NCI-H748 (cell line): ENCODE measurements around the gene MED27.
A peak's percentile ranks its signal among the peaks of the same experiment; 100 is the strongest.

ENCODE experiments used
- DNase-seq: peaks from one replicate; lab custom pipeline; 2025; ENCODE audit not compliant: unreplicated experiment; lab: John Stamatoyannopoulos, UW

Gene MED27

GRCh38 chr9:132079391-132080091 lies at the start of gene MED27:
Gene MED27, minus strand, starts transcription at chr9:132079867. Its CDS starts 23 bp downstream, at chr9:132079844.
- peak; percentile 96 for DNase-seq

GRCh38 chr9:132127888-132128534 lies 48.3 kb upstream of the MED27 start:
- no peak for DNase-seq

- no peak for DNase-seq
Observed at GRCh38 chr9:132126680-132127236, 47.1 kb upstream of the MED27 start.

- DNase-seq, result no peak
Observed at GRCh38 chr9:132125944-132126679, 46.4 kb upstream of the MED27 start.

DNA sequence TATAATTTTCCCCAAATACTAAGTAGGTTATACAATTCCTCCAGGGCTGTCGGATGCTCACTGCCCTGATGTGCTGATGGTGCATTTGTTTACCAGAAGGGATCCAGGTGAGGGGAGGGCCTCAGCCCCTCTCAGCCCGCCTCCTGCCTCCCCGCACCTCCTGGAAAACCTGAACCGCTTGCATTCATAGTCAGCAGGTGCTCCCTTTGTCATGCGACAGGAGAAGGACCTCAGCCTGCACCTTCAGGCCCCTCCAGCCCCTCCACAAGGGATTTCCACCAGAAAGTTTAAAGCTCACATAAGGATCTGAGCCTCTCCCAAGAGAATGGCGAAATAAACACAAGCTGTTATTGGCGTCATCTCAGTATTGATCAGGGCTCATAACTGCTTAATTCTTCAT lies 45.7 kb upstream of the MED27 start:
- DNase-seq, result no peak

- no peak for DNase-seq
Observed at GRCh38 chr9:132124800-132125199, 45.1 kb upstream of the MED27 start.

DNA sequence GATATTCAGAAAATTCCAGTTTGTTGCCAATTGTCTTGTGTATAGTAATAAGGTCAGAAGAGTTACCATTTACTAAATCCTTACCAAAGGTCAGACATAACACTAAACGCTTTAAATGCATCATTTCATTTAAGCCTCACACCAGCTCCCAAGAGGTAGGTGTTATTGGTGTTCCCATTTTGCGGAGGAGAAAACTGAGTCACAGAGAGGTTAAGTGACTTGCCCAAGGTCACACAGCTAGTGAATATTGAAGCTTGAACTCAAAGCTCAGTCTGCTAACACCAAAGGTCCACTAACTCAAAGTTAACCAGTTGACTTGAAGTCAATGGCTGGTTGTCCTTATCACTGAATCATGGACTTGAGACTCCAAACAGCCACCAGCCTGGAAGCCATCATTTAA lies 41.4 kb upstream of the MED27 start:
- no peak for DNase-seq

GRCh38 chr9:132117694-132118093 lies 38.0 kb upstream of the MED27 start:
- no peak for DNase-seq

DNA sequence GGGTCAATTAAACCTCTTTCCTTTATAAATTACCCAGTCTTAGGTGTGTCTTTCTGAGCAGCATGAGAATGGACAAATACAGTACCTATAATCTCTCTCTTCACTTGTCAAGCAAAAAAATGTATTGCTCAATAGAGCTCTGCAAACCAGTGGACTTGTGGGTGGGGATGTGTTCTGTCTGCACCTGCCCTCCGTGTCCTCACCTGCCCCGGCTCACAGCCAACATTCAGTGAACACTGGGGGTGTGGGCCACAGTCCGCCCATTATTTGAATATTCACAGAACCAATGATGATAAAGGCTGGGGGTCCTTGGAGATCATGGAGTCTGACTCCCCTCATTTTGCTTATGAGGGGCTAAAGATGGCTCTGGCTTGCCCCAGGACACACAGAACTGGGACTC lies 36.9 kb upstream of the MED27 start:
- peak; percentile 37 for DNase-seq

DNA sequence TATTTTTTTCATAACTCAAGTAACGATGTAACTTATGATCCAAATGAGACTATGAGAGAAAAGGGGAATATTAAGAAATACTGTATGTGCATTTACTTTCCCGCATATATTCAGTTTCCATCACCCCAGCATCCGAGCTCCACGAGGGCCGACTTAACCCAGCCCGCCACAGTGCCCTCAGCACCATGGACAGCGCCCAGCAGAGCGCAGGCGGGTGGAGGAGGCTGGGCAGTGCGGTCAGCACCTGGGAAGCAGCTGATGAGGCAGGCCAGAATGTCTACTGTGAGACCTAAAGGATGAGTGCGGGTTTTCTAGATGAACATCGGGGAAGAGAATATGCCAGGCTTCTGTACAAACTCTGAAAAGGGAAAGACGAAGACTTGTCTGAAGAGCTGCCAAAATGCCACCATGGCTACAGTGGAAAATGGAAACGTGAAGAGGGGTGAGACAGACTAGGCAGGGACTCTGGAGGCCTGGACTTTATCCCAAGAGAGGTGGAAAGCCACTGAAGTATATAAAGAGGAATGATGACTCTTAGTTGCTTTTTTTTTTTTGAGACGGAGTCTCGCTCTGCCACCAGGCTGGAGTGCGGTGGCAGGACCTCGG lies 34.5 kb upstream of the MED27 start:
- no peak for DNase-seq

GRCh38 chr9:132109291-132109690 lies 29.6 kb upstream of the MED27 start:
- no peak for DNase-seq

DNA sequence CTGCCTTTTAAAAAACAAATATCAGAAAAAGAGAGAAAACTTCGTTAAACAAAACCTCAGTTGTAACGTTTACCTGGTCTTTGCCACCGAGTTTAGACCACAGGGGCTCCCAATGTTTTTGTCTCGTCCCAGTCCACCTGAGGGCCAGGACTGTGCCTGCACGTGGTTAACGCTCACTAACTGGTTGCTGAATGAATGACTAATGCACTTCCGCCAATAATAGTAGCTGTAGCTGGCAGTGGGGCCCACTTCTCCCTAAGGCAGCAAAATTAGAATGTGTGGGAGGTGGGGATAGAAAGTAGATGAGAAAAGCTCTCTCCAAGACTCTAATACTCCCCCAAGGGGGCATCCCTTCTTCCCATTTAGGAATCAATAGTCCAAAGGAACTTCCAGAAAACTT lies 29.1 kb upstream of the MED27 start:
- DNase-seq, result no peak

- no peak for DNase-seq
Observed at GRCh38 chr9:132099741-132100407, 20.2 kb upstream of the MED27 start.

- no peak for DNase-seq
Observed at GRCh38 chr9:132099167-132099566, 19.5 kb upstream of the MED27 start.

DNA sequence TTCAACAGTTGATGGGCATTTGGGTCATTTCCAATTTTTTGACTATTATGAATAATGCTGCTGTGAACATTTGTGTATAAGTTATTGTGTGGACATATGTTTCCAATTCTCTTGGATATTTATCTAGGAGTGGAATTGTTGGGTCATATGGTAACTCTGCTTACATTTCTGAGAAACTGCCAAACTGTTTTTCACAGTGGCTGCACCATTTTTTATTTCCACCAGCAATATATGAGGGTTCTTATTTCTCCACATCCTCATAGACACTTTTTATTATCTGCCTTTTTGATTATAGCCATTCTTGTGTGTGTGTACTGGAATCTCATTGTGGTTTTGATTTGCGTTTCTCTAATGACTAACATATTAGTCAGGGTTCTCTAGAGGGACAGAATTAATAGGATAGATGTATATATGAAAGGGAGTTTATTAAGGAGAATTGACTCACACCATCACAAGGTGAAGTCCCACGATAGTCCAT lies 14.7 kb upstream of the MED27 start:
- DNase-seq, result no peak

DNA sequence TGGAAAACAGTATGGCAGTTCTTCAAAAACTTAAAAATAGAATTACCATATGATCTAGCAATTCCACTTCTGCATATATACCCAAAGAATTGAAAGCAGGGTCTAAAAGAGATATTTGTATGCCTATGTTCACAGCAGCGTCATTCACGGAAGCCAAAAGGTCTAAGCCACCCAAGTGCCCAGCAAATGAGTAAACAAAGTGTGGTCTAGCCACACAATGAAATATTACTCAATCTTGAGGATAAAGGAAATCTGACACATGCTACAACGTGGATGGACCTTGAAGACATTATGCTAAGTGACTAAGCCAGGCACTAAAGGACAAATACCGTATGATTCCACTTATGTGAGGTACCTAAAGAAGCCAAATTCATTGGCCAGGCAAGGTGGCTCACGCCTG lies 11.1 kb upstream of the MED27 start:
- DNase-seq, result no peak

DNA sequence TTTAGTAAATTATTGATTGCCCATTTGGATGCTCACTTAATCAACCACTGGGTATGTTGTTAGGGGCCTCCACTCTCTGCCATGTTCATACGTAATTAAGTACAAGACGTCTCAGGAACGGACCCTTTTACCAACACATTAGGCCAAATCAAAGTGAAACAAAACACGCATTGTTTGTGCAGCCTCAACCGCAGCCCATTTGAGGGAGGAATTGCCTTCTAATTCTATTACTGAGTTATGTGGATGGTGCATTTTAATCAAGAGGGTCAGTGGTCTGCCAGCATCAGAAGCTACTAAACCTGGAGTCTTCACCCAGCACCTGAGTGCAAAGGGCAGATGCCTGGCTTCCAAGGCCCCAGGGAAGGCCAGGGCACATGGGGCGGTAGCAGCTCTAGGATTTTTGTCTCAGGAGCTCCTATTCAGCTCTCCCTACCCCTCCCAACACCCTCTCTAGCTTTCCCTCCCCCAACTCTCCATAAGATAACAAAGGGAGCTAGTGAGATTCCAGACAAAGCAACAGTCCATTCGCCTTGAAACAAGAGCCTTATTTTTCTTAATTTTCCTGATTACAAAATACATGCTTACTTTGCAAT lies 7.9 kb upstream of the MED27 start:
- no peak for DNase-seq

DNA sequence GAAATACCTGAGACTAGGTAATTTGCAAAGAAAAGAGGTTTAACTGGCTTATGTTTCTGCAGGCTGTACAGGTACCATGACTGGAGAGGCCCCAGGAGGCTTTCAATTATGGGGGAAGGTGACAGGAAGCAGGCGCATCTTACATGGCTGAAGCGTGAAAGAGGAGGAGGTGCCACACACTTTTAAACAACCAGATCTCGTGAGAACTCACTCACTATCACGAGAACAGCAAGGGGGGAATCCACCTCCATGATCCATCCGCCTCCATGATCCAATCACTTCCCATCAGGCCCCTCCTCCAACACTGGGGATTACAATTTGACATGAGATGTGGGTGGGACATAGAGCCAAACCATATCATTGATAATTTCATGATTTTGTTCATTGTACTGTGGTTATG lies 2.5 kb upstream of the MED27 start:
- no peak for DNase-seq

DNA sequence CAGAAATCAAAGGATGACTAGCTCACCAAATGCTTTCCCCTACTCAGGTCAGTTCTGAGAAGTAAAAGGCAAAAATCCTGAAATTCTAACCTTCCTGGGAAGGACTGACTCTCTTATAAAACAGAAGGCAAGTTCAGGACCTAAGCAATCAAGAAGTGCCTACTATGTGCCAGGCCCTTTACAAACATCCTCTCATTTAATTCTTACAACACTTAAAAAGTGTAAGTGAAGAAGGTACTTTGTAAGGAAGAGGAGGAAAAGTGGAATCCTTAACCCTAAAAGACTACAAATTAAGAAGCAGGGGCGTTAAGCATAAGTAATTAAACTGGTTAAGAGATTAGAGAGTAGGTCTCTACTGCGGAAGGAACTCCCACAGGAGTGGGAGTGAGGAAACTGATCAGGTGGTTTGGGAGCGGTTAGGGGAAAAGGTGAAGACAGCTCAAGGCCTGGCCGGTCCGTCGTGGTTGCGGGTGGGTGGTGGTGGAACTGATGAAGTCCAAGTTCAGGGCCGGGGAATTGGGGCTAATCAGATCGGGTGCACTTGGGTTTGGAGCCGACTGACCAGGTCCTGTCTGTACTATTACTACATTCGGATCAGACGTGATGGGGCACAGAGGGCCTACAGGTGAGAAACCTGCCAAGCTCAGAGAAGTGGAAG lies 839 bp downstream of the MED27 start:
- DNase-seq, result peak; percentile 36
